HCT116 (cell line): ENCODE results near the gene PPIF. TPM values are rescaled to one million over a fixed set of nuclear protein-coding genes. Genes with fewer than 3 reads are reported as not detected.

Experiments used
- ATAC-seq: fragments of 200-7000 bp; cut with Tn5 transposase; 2 replicates; pipeline ENCODE4 v1.9.1; 2020; ENCODE audit warnings: mild to moderate bottlenecking, moderate library complexity
- BruUV-seq: library from RNA; stranded (reverse); fragments of 400-500 nt; replicated peaks from 2 replicates; lab custom pipeline; 2021; lab: Mats Ljungman, UMichigan
- CTCF ChIA-PET: fragments of 300-600 bp; sonication (Branson Sonifier 250); formaldehyde crosslinking; loops from one replicate; lab custom pipeline; 2021; ENCODE audit warnings: antibody characterized with exemption; lab: Charles Lee
- POLR2A ChIA-PET: fragments of 300-600, 350-600 bp; sonication (Branson Sonifier 250); formaldehyde crosslinking; loops from one replicate; lab custom pipeline; 2021; ENCODE audit warnings: antibody characterized with exemption; lab: Charles Lee
- RAD21 ChIA-PET, 2 experiments: fragments of 300-600 bp; sonication (Branson Sonifier 250); formaldehyde crosslinking; loops; one replicate each; lab custom pipeline; 2023; ENCODE audit warnings: low total read pairs in 2 of 2; ENCODE audit not compliant: uncharacterized antibody in 2 of 2, unreplicated experiment in 2 of 2, low non-redundant PET in 1 of 2; lab: Charles Lee
- DNase-seq: peaks from one replicate; pipeline ENCODE4 v3.0.0-alpha.2; 2010; ENCODE audit warnings: low read depth, low spot score
- H2AFZ ChIP-seq: fragments of 200-600 bp; shearing (Covaris generic), sonication (generic); 2 replicates; pipeline ENCODE4 v1.6.1; 2017; ENCODE audit warnings: low read depth, mixed run types, mixed read lengths, antibody characterized with exemption, low read length; ENCODE audit not compliant: poor library complexity, severe bottlenecking
- H3K27ac ChIP-seq: 2 replicates; pipeline ENCODE4 v1.5.1; 2012; ENCODE audit warnings: low read depth, low read length
- H3K27me3 ChIP-seq: fragments of 200-600 bp; sonication (generic); 2 replicates; pipeline ENCODE4 v1.6.1; 2016; ENCODE audit warnings: mixed run types, low read length, mixed read lengths; ENCODE audit not compliant: insufficient read depth
- H3K36me3 ChIP-seq, 2 experiments: fragments of 200-500 bp in 1 of 2; fragments of 200-600 bp in 1 of 2; sonication (Bioruptor generic) in 1 of 2; sonication (generic) in 1 of 2; 2 replicates each; pipeline versions ENCODE4 v1.5.1 to v1.6.1; 2014 to 2016; ENCODE audit warnings: low read length in 2 of 2, inconsistent platforms in 1 of 2, mixed read lengths in 1 of 2, mixed run types in 1 of 2; ENCODE audit not compliant: insufficient read depth in 2 of 2, control insufficient read depth in 1 of 2
- H3K4me1 ChIP-seq, 2 experiments: fragments of 200-600 bp in 1 of 2; sonication (generic) in 1 of 2; 2 replicates each; pipeline versions ENCODE4 v1.5.1 to v1.6.1; 2012 to 2017; ENCODE audit warnings: low read length in 2 of 2, inconsistent platforms in 1 of 2, mild to moderate bottlenecking in 1 of 2, mixed read lengths in 1 of 2, mixed run types in 1 of 2, moderate library complexity in 1 of 2; ENCODE audit not compliant: insufficient read depth in 2 of 2, control insufficient read depth in 1 of 2
- H3K4me2 ChIP-seq: fragments of 200-600 bp; sonication (generic); 2 replicates; pipeline ENCODE4 v1.6.1; 2017; ENCODE audit warnings: mixed run types, low read length, mixed read lengths
- H3K4me3 ChIP-seq, 2 experiments: fragments of 200-600 bp in 1 of 2; sonication (generic) in 1 of 2; replicated peaks in 1 of 2; 2 replicates each; pipeline ENCODE4 v1.5.1; 2011 to 2016; ENCODE audit warnings: low read length in 2 of 2, control low read depth in 1 of 2, low read depth in 1 of 2, mild to moderate bottlenecking in 1 of 2, mixed read lengths in 1 of 2, mixed run types in 1 of 2
- H3K79me2 ChIP-seq: fragments of 200-600 bp; sonication (generic); 2 replicates; pipeline ENCODE4 v1.6.1; 2017; ENCODE audit warnings: mild to moderate bottlenecking, mixed run types, low read length, moderate library complexity, mixed read lengths; ENCODE audit not compliant: insufficient read depth
- H3K9ac ChIP-seq: fragments of 200-600 bp; sonication (generic); 2 replicates; pipeline ENCODE4 v1.6.1; 2016; ENCODE audit warnings: low read length, mixed read lengths
- H3K9me2 ChIP-seq: fragments of 200-600 bp; sonication (generic), shearing (Covaris generic); 2 replicates; pipeline ENCODE4 v1.6.1; 2017; ENCODE audit warnings: mixed run types, mild to moderate bottlenecking, moderate library complexity; ENCODE audit not compliant: insufficient read depth
- H3K9me3 ChIP-seq, 2 experiments: fragments of 200-500 bp in 1 of 2; fragments of 200-600 bp in 1 of 2; sonication (Bioruptor generic) in 1 of 2; sonication (generic) in 1 of 2; 2 replicates each; pipeline ENCODE4 v1.6.1; 2014 to 2017; ENCODE audit warnings: low read length in 2 of 2, mixed read lengths in 2 of 2, inconsistent platforms in 1 of 2, low read depth in 1 of 2, mild to moderate bottlenecking in 1 of 2, mixed run types in 1 of 2, moderate library complexity in 1 of 2; ENCODE audit not compliant: control insufficient read depth in 1 of 2, insufficient read depth in 1 of 2
- H4K20me1 ChIP-seq: fragments of 200-600 bp; sonication (generic), shearing (Covaris generic); 2 replicates; pipeline ENCODE4 v1.6.1; 2017; ENCODE audit warnings: mixed run types, mild to moderate bottlenecking, moderate library complexity; ENCODE audit not compliant: insufficient read depth
- ATF3 ChIP-seq: IDR thresholded peaks from 2 replicates; pipeline ENCODE4 v1.6.1; 2012
- CBX3 ChIP-seq: IDR thresholded peaks from 2 replicates; pipeline ENCODE4 v1.6.1; 2012; ENCODE audit warnings: low read depth
- CEBPB ChIP-seq: IDR thresholded peaks from 2 replicates; pipeline ENCODE4 v1.6.1; 2012; ENCODE audit warnings: low read depth
- CTCF ChIP-seq, 3 experiments: fragments of 200-600 bp in 1 of 3; sonication (generic) in 1 of 3; IDR thresholded peaks in 2 of 3; conservative IDR thresholded peaks in 1 of 3; 2 replicates each; pipeline ENCODE4 v1.5.1; 2012 to 2017; ENCODE audit warnings: low read depth in 2 of 3, low read length in 2 of 3, antibody characterized with exemption in 1 of 3, borderline replicate concordance in 1 of 3, control low read depth in 1 of 3, mild to moderate bottlenecking in 1 of 3, mixed read lengths in 1 of 3, mixed run types in 1 of 3, moderate library complexity in 1 of 3; ENCODE audit not compliant: insufficient read depth in 1 of 3
- EGR1 ChIP-seq: IDR thresholded peaks from 2 replicates; pipeline ENCODE4 v1.6.1; 2012; ENCODE audit warnings: low read depth
- ELF1 ChIP-seq: IDR thresholded peaks from 2 replicates; pipeline ENCODE4 v1.6.1; 2012; ENCODE audit warnings: low read depth, borderline replicate concordance
- EZH2 ChIP-seq: fragments of 200-600 bp; sonication (generic); IDR thresholded peaks from 2 replicates; pipeline ENCODE4 v1.6.1; 2017; ENCODE audit warnings: antibody characterized with exemption, mixed run types
- EZH2phosphoT487 ChIP-seq: fragments of 200-600 bp; IDR thresholded peaks from 2 replicates; pipeline ENCODE4 v1.6.1; 2018; ENCODE audit warnings: antibody characterized with exemption, borderline replicate concordance
- FOSL1 ChIP-seq: IDR thresholded peaks from 2 replicates; pipeline ENCODE4 v1.6.1; 2012; ENCODE audit warnings: low read depth
- JUND ChIP-seq: IDR thresholded peaks from 2 replicates; pipeline ENCODE4 v1.6.1; 2012
- MAX ChIP-seq: IDR thresholded peaks from 2 replicates; pipeline ENCODE4 v1.6.1; 2012
- POLR2A ChIP-seq: IDR thresholded peaks from 2 replicates; pipeline ENCODE4 v1.7.0; 2011; ENCODE audit warnings: borderline replicate concordance; ENCODE audit not compliant: insufficient read depth, insufficient read length; ENCODE audit errors: extremely low read depth
- POLR2AphosphoS5 ChIP-seq: IDR thresholded peaks from 2 replicates; pipeline ENCODE4 v1.6.1; 2011; ENCODE audit warnings: mild to moderate bottlenecking, low read depth, low read length, moderate library complexity
- REST ChIP-seq: IDR thresholded peaks from 2 replicates; pipeline ENCODE4 v1.6.1; 2012; ENCODE audit warnings: low read depth
- SIN3A ChIP-seq: IDR thresholded peaks from 2 replicates; pipeline ENCODE4 v1.6.1; 2012; ENCODE audit warnings: low read depth
- SRF ChIP-seq: IDR thresholded peaks from 2 replicates; pipeline ENCODE4 v1.6.1; 2012; ENCODE audit warnings: low read depth
- TCF7L2 ChIP-seq: IDR thresholded peaks from 2 replicates; pipeline ENCODE4 v1.7.0; 2011; ENCODE audit warnings: borderline replicate concordance, inconsistent platforms; ENCODE audit not compliant: insufficient read depth, insufficient read length; ENCODE audit errors: extremely low read depth
- YY1 ChIP-seq: IDR thresholded peaks from 2 replicates; pipeline ENCODE4 v1.6.1; 2011; ENCODE audit warnings: low read length, low read depth, moderate library complexity, mild to moderate bottlenecking; ENCODE audit not compliant: insufficient replicate concordance; ENCODE audit errors: extremely low read depth
- ZFX ChIP-seq: fragments of 450-650 bp; IDR thresholded peaks from 2 replicates; pipeline ENCODE4 v1.6.1; 2017
- ZNF274 ChIP-seq: fragments of 200-500 bp; sonication (Bioruptor generic); IDR thresholded peaks from 2 replicates; pipeline ENCODE4 v1.6.1; 2014; ENCODE audit warnings: mild to moderate bottlenecking, low read depth, low read length, inconsistent platforms
- intact Hi-C: fragments of 100-400 bp; cut with micrococcal nuclease; formaldehyde crosslinking; loops from 2 replicates; pipeline ENCODE4 v1.10.0; 2022
- total RNA-seq: library from RNA; stranded (reverse); gene quantifications from one replicate; pipeline ENCODE4 v1.2.1, GENCODE V29; 2021; ENCODE audit not compliant: unreplicated experiment

The PPIF gene
- total RNA-seq, 1 experiment from 2014 or later, result 85.0 TPM

GRCh38 chr10:79346388-79347225 is 662 bp upstream of the PPIF start:
- RAD21 ChIA-PET, result no interaction called here
- Histone ChIP-seq H3K27me3 (no peaks in the 10 kb centered on the region), H3K79me2 (peaks cover 40% of the 10 kb centered on the region), H3K9me3 (no peaks in the 10 kb centered on the region), H3K27ac (peak overlapping the region; percentile 90), H2AFZ (peak overlapping the region; percentile 97), H3K4me1 (peaks cover 7 to 34% of the 10 kb centered on the region in 2 experiments; a peak in 3 of 4 replicates), H3K9ac (peak overlapping the region; percentile 100), H3K36me3 (peaks cover 15 to 30% of the 10 kb centered on the region in 2 experiments; a peak in 3 of 4 replicates), H3K4me3 (peak overlapping the region; percentile 4 to 99; a peak in 3 of 4 replicates), H3K4me2 (peak overlapping the region; percentile 97), H4K20me1 (peaks cover 7% of the 10 kb centered on the region; the same call in 1 of the 2 replicates), H3K9me2 (no peaks in the 10 kb centered on the region)
- CTCF ChIA-PET, result interaction anchor here (0.9 to 2.7 kb wide), 5 partner anchors 11 to 141 kb away, joined by 3 to 7 read pairs (median 5); no protein-coding TSS in a partner anchor
- POLR2A ChIA-PET, result interaction anchor here (0.8 kb wide), 1 partner anchor 133 kb away, joined by 3 read pairs; no protein-coding TSS in a partner anchor
- ATAC-seq (peak; percentile 60), DNase-seq (peak; percentile 19)
- BruUV-seq, result no TSS peak
- TF ChIP-seq POLR2A, result no peak
- TF ChIP-seq YY1, result no peak
- TF ChIP-seq REST, result no peak
- no peak for TF ChIP-seq ZFX
- no peak for TF ChIP-seq SIN3A
- no peak for TF ChIP-seq POLR2AphosphoS5
- TF ChIP-seq ATF3, result no peak
- no peak for TF ChIP-seq CEBPB
- no peak for TF ChIP-seq ELF1
- TF ChIP-seq JUND, result no peak
- no peak for TF ChIP-seq TCF7L2
- TF ChIP-seq CBX3, result no peak
- TF ChIP-seq EGR1, result no peak
- no peak for TF ChIP-seq MAX
- no peak for TF ChIP-seq CTCF (IDR thresholded peaks at IDR 0.05 in 2 of 3, conservative IDR thresholded peaks at IDR 0.05 in 1 of 3; ENCODE audit: borderline replicate concordance in 1 of 3, insufficient read depth in 1 of 3, low read depth in 2 of 3, low read length in 2 of 3)
- no peak for TF ChIP-seq FOSL1
- no peak for TF ChIP-seq EZH2phosphoT487
- no peak for TF ChIP-seq SRF
- no peak for TF ChIP-seq EZH2
- TF ChIP-seq ZNF274, result no peak
- intact Hi-C loops, result no loop called here
